ENCODE results near the gene ENTPD8. TPM values are rescaled to one million over a fixed set of nuclear protein-coding genes. Genes with fewer than 3 reads are reported as not detected.
A peak's percentile ranks its signal among the peaks of the same experiment; 100 is the strongest.

The ENTPD8 gene
- total RNA-seq, 1 donor = under 0.01 TPM

- H3K4me3 ChIP-seq (ENCODE audit: low read depth, low read length) = no peak overlapping the region
- TF ChIP-seq CTCF (IDR thresholded peaks at IDR 0.05; ENCODE audit: insufficient read depth, low read depth, low read length) = no peak
- DNase-seq (ENCODE audit: low read depth) = no peak
Measured at GRCh38 chr9:137436761-137437600, 4.2 kb downstream of the ENTPD8 start.

- DNase-seq (ENCODE audit: low read depth) = peak; percentile 81
- TF ChIP-seq CTCF (IDR thresholded peaks at IDR 0.05; ENCODE audit: insufficient read depth, low read depth, low read length) = no peak
- H3K4me3 ChIP-seq (ENCODE audit: low read depth, low read length) = no peak overlapping the region
Measured at GRCh38 chr9:137435980-137436760, 5.0 kb downstream of the ENTPD8 start.

- DNase-seq (ENCODE audit: low read depth) = no peak
- no peak for TF ChIP-seq CTCF (IDR thresholded peaks at IDR 0.05; ENCODE audit: insufficient read depth, low read depth, low read length)
- no peak overlapping the region for H3K4me3 ChIP-seq (ENCODE audit: low read depth, low read length)
Measured at GRCh38 chr9:137435381-137435891, 5.7 kb downstream of the ENTPD8 start.

- H3K4me3 ChIP-seq (ENCODE audit: low read depth, low read length) = no peak overlapping the region
- no peak for TF ChIP-seq CTCF (IDR thresholded peaks at IDR 0.05; ENCODE audit: insufficient read depth, low read depth, low read length)
- no peak for DNase-seq (ENCODE audit: low read depth)
Measured at GRCh38 chr9:137434498-137435380, 6.4 kb downstream of the ENTPD8 start.

GRCh38 chr9:137433916-137434431 is 7.2 kb downstream of the ENTPD8 start:
- TF ChIP-seq CTCF (IDR thresholded peaks at IDR 0.05; ENCODE audit: insufficient read depth, low read depth, low read length) = no peak
- H3K4me3 ChIP-seq (ENCODE audit: low read depth, low read length) = no peak overlapping the region

GRCh38 chr9:137433349-137433915 is 7.7 kb downstream of the ENTPD8 start:
- TF ChIP-seq CTCF (IDR thresholded peaks at IDR 0.05; ENCODE audit: insufficient read depth, low read depth, low read length) = no peak
- DNase-seq (ENCODE audit: low read depth) = no peak
- H3K4me3 ChIP-seq (ENCODE audit: low read depth, low read length) = no peak overlapping the region

More at GRCh38 chr9:137433916-137434431, 7.2 kb downstream of the ENTPD8 start:
- no peak for DNase-seq (ENCODE audit: low read depth)

Data from fibroblast of villous mesenchyme (primary cell).